HUES48 (cell line): ENCODE results near the gene TRIM38.

ENCODE experiments used
- H3K27ac ChIP-seq: one replicate; pipeline ENCODE4 v1.7.0; 2013; ENCODE audit warnings: low read depth, low read length, inconsistent platforms
- H3K27me3 ChIP-seq: 2 replicates; pipeline ENCODE4 v1.6.1; 2013; ENCODE audit warnings: mild to moderate bottlenecking, low read length; ENCODE audit not compliant: control insufficient read depth, insufficient read depth
- H3K36me3 ChIP-seq: 2 replicates; pipeline ENCODE4 v1.6.1; 2013; ENCODE audit warnings: low read length; ENCODE audit not compliant: control insufficient read depth, insufficient read depth
- H3K4me1 ChIP-seq: 2 replicates; pipeline ENCODE4 v1.6.1; 2013; ENCODE audit warnings: mild to moderate bottlenecking, low read length; ENCODE audit not compliant: control insufficient read depth, insufficient read depth
- H3K4me3 ChIP-seq: 2 replicates; pipeline ENCODE4 v1.5.1; 2013; ENCODE audit warnings: mild to moderate bottlenecking, low read depth, low read length
- H3K9ac ChIP-seq: 2 replicates; pipeline ENCODE4 v1.6.1; 2013; ENCODE audit warnings: mild to moderate bottlenecking, low read depth, low read length, moderate library complexity
- H3K9me3 ChIP-seq: 2 replicates; pipeline ENCODE4 v1.6.1; 2013; ENCODE audit warnings: low read length; ENCODE audit not compliant: control insufficient read depth, insufficient read depth

The TRIM38 gene

DNA sequence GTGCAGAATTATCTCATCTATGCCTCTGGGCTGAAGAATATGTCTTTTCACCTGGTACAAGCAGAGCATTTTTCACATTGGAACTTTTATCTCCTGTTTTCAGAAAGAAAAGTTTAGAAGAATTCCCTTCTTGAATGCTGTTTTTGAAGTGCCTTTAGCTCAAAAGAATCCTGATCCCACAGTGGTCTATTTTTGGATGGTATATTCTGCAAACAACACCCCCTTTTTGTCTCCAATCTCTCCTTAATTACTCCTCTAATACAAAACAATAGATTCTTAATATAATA lies 66.9 kb downstream of the TRIM38 start:
- Histone ChIP-seq H3K27me3 (no peaks in the 10 kb centered on the region), H3K4me1 (peaks cover 46% of the 10 kb centered on the region), H3K9ac (peak overlapping the region; percentile 98), H3K27ac (peak overlapping the region; percentile 96), H3K9me3 (no peaks in the 10 kb centered on the region), H3K4me3 (peak overlapping the region; percentile 8; the same call in 1 of the 2 replicates), H3K36me3 (no peaks in the 10 kb centered on the region)

GRCh38 chr6:26029857-26030653 lies 67.5 kb downstream of the TRIM38 start:
- peaks cover 49% of the 10 kb centered on the region for H3K4me1 ChIP-seq

GRCh38 chr6:26030716-26031115 lies 68.1 kb downstream of the TRIM38 start:
- Histone ChIP-seq H3K27ac (peak overlapping the region; percentile 98), H3K27me3 (no peaks in the 10 kb centered on the region), H3K36me3 (no peaks in the 10 kb centered on the region), H3K9me3 (no peaks in the 10 kb centered on the region), H3K4me3 (peak overlapping the region; percentile 76), H3K4me1 (peaks cover 47% of the 10 kb centered on the region), H3K9ac (peak overlapping the region; percentile 98; the same call in 1 of the 2 replicates)

More at GRCh38 chr6:26029857-26030653, 67.5 kb downstream of the TRIM38 start:
- Histone ChIP-seq H3K4me3 (peak overlapping the region; percentile 37; the same call in 1 of the 2 replicates), H3K27me3 (no peaks in the 10 kb centered on the region), H3K27ac (peak overlapping the region; percentile 96), H3K9ac (peak overlapping the region; percentile 98; the same call in 1 of the 2 replicates), H3K9me3 (no peaks in the 10 kb centered on the region), H3K36me3 (no peaks in the 10 kb centered on the region)

GRCh38 chr6:26031151-26031594 lies 68.6 kb downstream of the TRIM38 start:
- H3K4me1 ChIP-seq = peaks cover 43% of the 10 kb centered on the region
- H3K27me3 ChIP-seq = no peaks in the 10 kb centered on the region
- no peaks in the 10 kb centered on the region for H3K36me3 ChIP-seq
- H3K4me3 ChIP-seq = peak overlapping the region; percentile 76
- peak overlapping the region; percentile 98 for H3K9ac ChIP-seq
- H3K27ac ChIP-seq = peak overlapping the region; percentile 98
- H3K9me3 ChIP-seq = no peaks in the 10 kb centered on the region

DNA sequence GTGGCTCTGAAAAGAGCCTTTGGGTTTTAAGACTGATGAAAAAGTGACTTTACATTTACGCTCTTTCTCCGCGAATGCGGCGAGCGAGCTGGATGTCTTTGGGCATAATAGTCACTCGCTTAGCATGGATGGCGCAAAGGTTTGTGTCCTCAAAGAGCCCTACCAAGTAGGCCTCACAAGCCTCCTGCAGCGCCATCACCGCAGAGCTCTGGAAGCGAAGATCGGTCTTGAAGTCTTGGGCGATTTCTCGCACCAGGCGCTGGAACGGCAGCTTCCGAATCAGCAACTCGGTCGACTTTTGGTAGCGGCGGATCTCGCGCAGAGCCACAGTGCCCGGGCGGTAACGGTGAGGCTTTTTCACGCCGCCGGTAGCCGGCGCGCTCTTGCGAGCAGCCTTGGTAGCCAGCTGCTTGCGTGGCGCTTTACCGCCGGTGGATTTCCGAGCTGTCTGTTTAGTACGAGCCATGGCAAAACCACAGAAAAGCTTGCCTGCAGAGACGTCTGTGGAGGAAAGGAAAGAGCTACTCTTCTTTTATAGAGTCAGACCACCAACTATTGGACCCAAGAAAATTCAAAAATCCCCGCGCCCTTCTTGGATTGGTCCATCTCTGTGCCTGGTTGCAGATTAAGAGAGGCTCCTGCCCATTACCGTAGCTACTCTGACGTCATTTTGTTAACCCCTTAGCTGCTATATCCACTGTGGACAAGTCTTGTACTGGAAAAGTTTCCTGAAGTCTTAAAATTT lies 69.2 kb downstream of the TRIM38 start:
- Histone ChIP-seq H3K4me3 (peak overlapping the region; percentile 76), H3K4me1 (peaks cover 43% of the 10 kb centered on the region), H3K9me3 (no peaks in the 10 kb centered on the region), H3K36me3 (no peaks in the 10 kb centered on the region), H3K27me3 (no peaks in the 10 kb centered on the region), H3K27ac (peak overlapping the region; percentile 98), H3K9ac (peak overlapping the region; percentile 98)

DNA sequence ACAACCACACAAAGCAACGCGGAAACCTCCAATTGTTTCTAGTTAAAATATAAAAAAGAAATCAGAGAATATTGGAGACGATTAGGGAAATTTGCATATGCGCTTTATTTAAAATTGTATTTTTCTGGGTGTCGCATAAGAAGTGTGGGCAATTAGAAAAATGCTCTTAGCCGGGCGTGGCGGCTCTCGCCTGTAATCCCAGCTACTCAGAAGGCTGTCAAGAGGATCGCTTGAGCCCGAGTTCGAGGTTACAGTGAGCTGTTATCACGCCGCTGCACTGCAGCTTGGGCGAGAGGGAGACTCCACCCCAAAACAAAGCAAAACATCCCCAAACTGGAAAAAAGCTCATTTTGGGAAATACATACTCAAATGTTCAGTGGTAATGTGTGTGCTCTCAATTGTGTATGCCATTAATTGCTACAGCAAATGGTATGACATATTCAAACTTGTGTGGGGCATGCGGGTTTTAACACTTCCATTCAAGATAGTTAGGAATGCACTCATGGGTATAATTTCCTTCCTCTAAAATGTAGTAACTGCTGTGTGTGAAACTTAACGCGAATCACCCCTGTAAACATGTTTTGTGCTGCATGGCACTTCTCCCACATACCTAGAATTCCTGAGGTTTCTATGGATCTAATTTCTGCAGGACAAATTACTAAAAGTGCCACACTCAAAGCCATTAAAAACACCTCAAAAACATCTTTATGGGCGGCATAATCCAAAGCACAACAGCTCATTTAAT lies 69.9 kb downstream of the TRIM38 start:
- no peaks in the 10 kb centered on the region for H3K27me3 ChIP-seq
- no peaks in the 10 kb centered on the region for H3K36me3 ChIP-seq
- peak overlapping the region; percentile 76 for H3K4me3 ChIP-seq
- H3K4me1 ChIP-seq = peaks cover 41% of the 10 kb centered on the region
- peak overlapping the region; percentile 98 for H3K27ac ChIP-seq
- no peaks in the 10 kb centered on the region for H3K9me3 ChIP-seq
- peak overlapping the region; percentile 98 for H3K9ac ChIP-seq

- Histone ChIP-seq H3K9ac (peak overlapping the region; percentile 98), H3K4me1 (peaks cover 33% of the 10 kb centered on the region), H3K27ac (peak overlapping the region; percentile 98), H3K36me3 (no peaks in the 10 kb centered on the region), H3K4me3 (peak overlapping the region; percentile 76), H3K27me3 (no peaks in the 10 kb centered on the region), H3K9me3 (no peaks in the 10 kb centered on the region)
Observed at GRCh38 chr6:26033085-26033940, 70.7 kb downstream of the TRIM38 start.

DNA sequence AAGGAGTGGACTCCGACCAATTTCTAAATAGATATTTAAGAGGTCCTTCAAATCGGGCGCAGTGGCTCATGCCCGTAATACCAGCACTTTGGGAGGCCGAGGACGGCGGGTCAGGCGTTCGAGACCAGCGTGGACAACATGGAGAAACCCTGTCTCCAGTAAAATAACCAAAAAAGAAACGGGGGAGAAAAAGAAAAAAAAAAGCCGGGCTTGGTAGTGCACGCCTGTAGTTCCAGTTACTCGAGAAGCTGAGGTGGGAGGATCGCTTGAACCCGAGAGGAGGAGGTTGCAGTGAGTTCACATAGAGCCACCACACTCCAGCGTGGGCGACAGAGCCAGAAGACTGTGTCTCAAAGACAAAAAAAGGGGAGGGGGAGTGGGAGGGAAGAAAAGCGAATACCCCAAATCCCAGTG lies 71.3 kb downstream of the TRIM38 start:
- Histone ChIP-seq H3K4me1 (peaks cover 29% of the 10 kb centered on the region), H3K27me3 (no peaks in the 10 kb centered on the region), H3K9ac (peak overlapping the region; percentile 98), H3K36me3 (no peaks in the 10 kb centered on the region), H3K27ac (peak overlapping the region; percentile 98), H3K4me3 (peak overlapping the region; percentile 76), H3K9me3 (no peaks in the 10 kb centered on the region)

GRCh38 chr6:26034905-26035304 lies 72.3 kb downstream of the TRIM38 start:
- H3K4me1 ChIP-seq = peaks cover 20% of the 10 kb centered on the region
- H3K4me3 ChIP-seq = no peak overlapping the region
- H3K9me3 ChIP-seq = no peaks in the 10 kb centered on the region
- H3K9ac ChIP-seq = peak overlapping the region; percentile 98; the same call in 1 of the 2 replicates
- peak overlapping the region; percentile 98 for H3K27ac ChIP-seq
- no peaks in the 10 kb centered on the region for H3K36me3 ChIP-seq
- H3K27me3 ChIP-seq = no peaks in the 10 kb centered on the region
